ENCODE data around the gene DCDC2B. TPM values are rescaled to one million over a fixed set of nuclear protein-coding genes. Genes with fewer than 3 reads are reported as not detected.
"Not testable (repeated sequence)": the region's sequence is repeated elsewhere in the genome, so short reads cannot be mapped to it uniquely, and the experiment has no call there.

The DCDC2B gene
- total RNA-seq (not detected), polyA plus RNA-seq (ENCODE audit: insufficient read depth in 1 of 8, insufficient read length in 8 of 8, low replicate concordance in 1 of 8) (1 to 10 TPM in 1 of 8 donors, under 1 TPM in 7; 0.15 to 1.1 (median 0.34) TPM)
- long read RNA-seq, donor 1: 0 reads
- long read RNA-seq, donor 2: 0 reads
- long read RNA-seq, donor 3: 0 reads
- long read RNA-seq, donor 4: 0 reads
- long read RNA-seq, donor 5, partial matches to known transcripts: 0 of 6 reads
- long read RNA-seq, donor 5, other reads (novel, unspliced or antisense): 6 of 6 reads
- long read RNA-seq, donor 6: 0 reads
- long read RNA-seq, donor 7: 0 reads
- long read RNA-seq, donor 8: 0 reads
- long read RNA-seq, donor 9: 0 reads
- long read RNA-seq, donor 10: 0 reads
- long read RNA-seq, donor 11: 0 reads

GRCh38 chr1:32208891-32209328, at the start of gene DCDC2B:
Gene DCDC2B, plus strand, starts transcription at chr1:32209089. Its CDS starts 5 bp downstream, at chr1:32209094.
- WGBS (ENCODE audit: insufficient coverage): 85% methylated on average over 4 of the region's 5 CpGs
- peak; percentile 78 for DNase-seq
- Histone ChIP-seq H3K27ac (ENCODE audit: low read length) (peak within 1 kb of the TSS; percentile 62), H3K27me3 (ENCODE audit: control insufficient read depth, insufficient read depth, low read length) (no peaks in the 10 kb centered on the region), H3K4me1 (ENCODE audit: control insufficient read depth, insufficient read depth, low read length) (peaks cover 31% of the 10 kb centered on the region), H3K9me3 (replicated peaks; ENCODE audit: control insufficient read depth, low read depth, low read length) (no peaks in the 10 kb centered on the region), H3K4me3 (ENCODE audit: low read length) (no peak within 1 kb of the TSS), H3K36me3 (ENCODE audit: control insufficient read depth, insufficient read depth, low read length) (peaks cover 26% of the 10 kb centered on the region)

- no CpG with 5 or more reads among the region's 3 CpGs for WGBS (ENCODE audit: insufficient coverage)
- H3K27me3 ChIP-seq (ENCODE audit: control insufficient read depth, insufficient read depth, low read length): no peaks in the 10 kb centered on the region
- H3K4me3 ChIP-seq (ENCODE audit: low read length): no peak overlapping the region
- H3K4me1 ChIP-seq (ENCODE audit: control insufficient read depth, insufficient read depth, low read length): peaks cover 2% of the 10 kb centered on the region
- H3K27ac ChIP-seq (ENCODE audit: low read length): no peak overlapping the region
- no peaks in the 10 kb centered on the region for H3K9me3 ChIP-seq (replicated peaks; ENCODE audit: control insufficient read depth, low read depth, low read length)
- DNase-seq: no peak
- peaks cover 68% of the 10 kb centered on the region for H3K36me3 ChIP-seq (ENCODE audit: control insufficient read depth, insufficient read depth, low read length)
Measured at GRCh38 chr1:32159189-32159588, 49.7 kb upstream of the DCDC2B start.

DNA sequence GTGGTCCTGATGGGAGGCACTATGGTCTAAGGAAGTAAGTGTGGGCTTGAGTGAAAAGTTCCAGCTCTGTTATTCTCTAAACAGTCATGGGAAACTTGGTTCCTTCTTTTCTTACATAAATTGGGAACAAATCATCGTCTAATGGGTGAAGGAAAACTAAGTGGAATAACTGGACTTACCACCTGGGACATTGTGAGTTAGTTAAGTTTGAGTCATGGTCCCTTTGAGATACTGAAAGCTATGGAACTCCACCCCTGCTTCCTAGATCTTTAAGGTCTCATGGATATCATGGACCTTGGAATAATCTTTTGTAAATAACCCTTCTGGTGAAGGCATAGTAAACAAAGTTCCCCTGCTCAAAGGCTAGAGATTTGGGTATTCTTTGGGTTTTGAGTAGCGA, 45.5 kb upstream of the DCDC2B start:
- Histone ChIP-seq H3K4me3 (ENCODE audit: low read length) (no peak overlapping the region), H3K27me3 (ENCODE audit: control insufficient read depth, insufficient read depth, low read length) (no peaks in the 10 kb centered on the region), H3K27ac (ENCODE audit: low read length) (no peak overlapping the region), H3K9me3 (replicated peaks; ENCODE audit: control insufficient read depth, low read depth, low read length) (no peaks in the 10 kb centered on the region), H3K4me1 (ENCODE audit: control insufficient read depth, insufficient read depth, low read length) (peaks cover 4% of the 10 kb centered on the region), H3K36me3 (ENCODE audit: control insufficient read depth, insufficient read depth, low read length) (peaks cover 76% of the 10 kb centered on the region)
- WGBS (ENCODE audit: insufficient coverage): no CpG with 5 or more reads among the region's 2 CpGs
- no peak for DNase-seq

DNA sequence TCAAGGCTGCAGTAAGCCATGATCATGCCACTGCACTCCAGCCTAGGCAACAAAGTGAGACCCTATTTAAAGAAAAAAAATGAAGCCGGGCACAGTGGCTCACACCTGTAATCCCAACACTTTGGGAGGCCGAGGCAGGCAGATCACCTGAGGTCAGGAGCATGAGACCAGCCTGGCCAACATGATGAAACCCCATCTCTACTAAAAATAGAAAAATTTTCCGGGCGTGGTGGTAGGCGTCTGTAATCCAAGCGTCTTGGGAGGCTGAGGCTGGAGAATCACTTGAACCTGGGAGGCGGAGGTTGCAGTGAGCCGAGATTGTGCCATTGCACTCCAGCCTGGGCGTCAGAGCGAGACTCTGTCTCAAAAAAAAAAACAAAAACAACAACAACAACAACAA, 43.3 kb upstream of the DCDC2B start:
- H3K4me3 ChIP-seq (ENCODE audit: low read length); H3K27ac ChIP-seq (ENCODE audit: low read length); H3K27me3 ChIP-seq (ENCODE audit: control insufficient read depth, insufficient read depth, low read length); H3K9me3 ChIP-seq (replicated peaks; ENCODE audit: control insufficient read depth, low read depth, low read length); DNase-seq; H3K4me1 ChIP-seq (ENCODE audit: control insufficient read depth, insufficient read depth, low read length): not testable (repeated sequence)
- H3K36me3 ChIP-seq (ENCODE audit: control insufficient read depth, insufficient read depth, low read length): peaks cover 72% of the 10 kb centered on the region
- WGBS (ENCODE audit: insufficient coverage): 89% methylated on average over 3 of the region's 10 CpGs

- H3K4me1 ChIP-seq (ENCODE audit: control insufficient read depth, insufficient read depth, low read length): no peaks in the 10 kb centered on the region
- no CpG with 5 or more reads among the region's 4 CpGs for WGBS (ENCODE audit: insufficient coverage)
- peaks cover 77% of the 10 kb centered on the region for H3K36me3 ChIP-seq (ENCODE audit: control insufficient read depth, insufficient read depth, low read length)
Measured at GRCh38 chr1:32170991-32171390, 37.9 kb upstream of the DCDC2B start.

GRCh38 chr1:32172621-32173245, 36.2 kb upstream of the DCDC2B start:
- Histone ChIP-seq H3K27ac (ENCODE audit: low read length) (no peak overlapping the region), H3K4me1 (ENCODE audit: control insufficient read depth, insufficient read depth, low read length) (no peaks in the 10 kb centered on the region), H3K9me3 (replicated peaks; ENCODE audit: control insufficient read depth, low read depth, low read length) (no peaks in the 10 kb centered on the region), H3K27me3 (ENCODE audit: control insufficient read depth, insufficient read depth, low read length) (no peaks in the 10 kb centered on the region), H3K4me3 (ENCODE audit: low read length) (no peak overlapping the region), H3K36me3 (ENCODE audit: control insufficient read depth, insufficient read depth, low read length) (peaks cover 63% of the 10 kb centered on the region)
- 80% methylated on average over 1 of the region's 1 CpG for WGBS (ENCODE audit: insufficient coverage)
- DNase-seq: no peak

More at GRCh38 chr1:32170991-32171390, 37.9 kb upstream of the DCDC2B start:
- Histone ChIP-seq H3K27me3 (ENCODE audit: control insufficient read depth, insufficient read depth, low read length) (no peaks in the 10 kb centered on the region), H3K9me3 (replicated peaks; ENCODE audit: control insufficient read depth, low read depth, low read length) (no peaks in the 10 kb centered on the region), H3K4me3 (ENCODE audit: low read length) (no peak overlapping the region), H3K27ac (ENCODE audit: low read length) (no peak overlapping the region)
- DNase-seq: no peak

DNA sequence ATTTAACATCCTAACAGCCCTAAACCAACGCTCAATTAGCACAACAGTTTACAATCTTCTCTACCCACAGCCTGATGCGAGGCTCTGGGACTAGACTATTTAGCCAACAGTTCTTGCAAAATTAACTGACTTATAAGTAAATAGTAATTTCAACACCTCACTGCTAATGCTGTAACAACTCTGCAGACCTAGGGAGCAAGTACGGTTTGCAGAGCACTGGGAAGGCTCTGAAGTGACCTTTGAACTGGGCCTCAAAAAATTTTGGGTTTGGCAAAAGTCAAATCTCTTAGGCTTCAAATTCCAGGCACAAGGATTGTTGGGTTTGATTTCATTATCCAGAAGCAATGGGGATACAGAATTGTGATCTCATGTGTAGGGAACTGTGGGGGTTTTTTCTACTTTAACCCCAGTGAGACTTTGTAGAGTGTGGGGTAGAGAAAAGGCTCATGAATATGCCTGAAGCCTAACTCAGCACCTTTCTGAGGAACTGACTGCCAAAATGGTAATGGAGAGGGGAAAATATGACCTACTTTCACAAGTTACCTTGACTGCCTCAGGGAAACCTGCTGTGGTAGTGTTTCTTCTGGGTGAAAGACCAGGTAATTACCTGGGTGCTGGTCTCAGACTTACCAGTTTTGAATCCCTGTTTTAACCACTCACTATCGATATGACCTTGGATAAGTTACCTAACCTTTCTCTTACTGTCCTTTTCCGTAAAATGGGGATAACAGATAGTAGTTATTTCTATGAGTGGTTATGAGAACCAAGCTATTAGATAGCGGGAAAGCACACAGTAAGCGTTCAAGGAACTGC, 30.3 kb upstream of the DCDC2B start:
- H3K9me3 ChIP-seq (replicated peaks; ENCODE audit: control insufficient read depth, low read depth, low read length): no peaks in the 10 kb centered on the region
- peaks cover 31% of the 10 kb centered on the region for H3K36me3 ChIP-seq (ENCODE audit: control insufficient read depth, insufficient read depth, low read length)
- WGBS (ENCODE audit: insufficient coverage): 67% methylated on average over 3 of the region's 7 CpGs
- DNase-seq: no peak
- peaks cover 27% of the 10 kb centered on the region for H3K4me1 ChIP-seq (ENCODE audit: control insufficient read depth, insufficient read depth, low read length)
- H3K4me3 ChIP-seq (ENCODE audit: low read length): no peak overlapping the region
- H3K27ac ChIP-seq (ENCODE audit: low read length): peak overlapping the region; percentile 98
- H3K27me3 ChIP-seq (ENCODE audit: control insufficient read depth, insufficient read depth, low read length): no peaks in the 10 kb centered on the region

DNA sequence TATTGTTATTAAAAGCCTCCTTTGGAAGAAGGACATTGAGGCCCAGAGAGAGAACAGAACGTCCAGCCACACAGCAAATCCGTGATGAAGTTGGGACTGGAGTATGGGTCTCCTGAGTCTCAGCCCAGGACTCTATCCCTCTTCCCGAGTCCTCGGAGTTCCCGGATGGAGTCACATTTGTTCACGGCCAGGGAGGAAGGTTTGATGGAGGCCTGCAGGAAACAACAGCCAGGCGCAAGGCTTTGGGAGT, 29.8 kb upstream of the DCDC2B start:
- H3K36me3 ChIP-seq (ENCODE audit: control insufficient read depth, insufficient read depth, low read length): peaks cover 30% of the 10 kb centered on the region
- H3K9me3 ChIP-seq (replicated peaks; ENCODE audit: control insufficient read depth, low read depth, low read length): no peaks in the 10 kb centered on the region
- peak overlapping the region; percentile 94 for H3K4me3 ChIP-seq (ENCODE audit: low read length)
- peaks cover 27% of the 10 kb centered on the region for H3K4me1 ChIP-seq (ENCODE audit: control insufficient read depth, insufficient read depth, low read length)
- H3K27me3 ChIP-seq (ENCODE audit: control insufficient read depth, insufficient read depth, low read length): no peaks in the 10 kb centered on the region
- 13% methylated on average over 1 of the region's 7 CpGs for WGBS (ENCODE audit: insufficient coverage)
- DNase-seq: no peak
- H3K27ac ChIP-seq (ENCODE audit: low read length): peak overlapping the region; percentile 98

- peaks cover 27% of the 10 kb centered on the region for H3K4me1 ChIP-seq (ENCODE audit: control insufficient read depth, insufficient read depth, low read length)
- H3K27ac ChIP-seq (ENCODE audit: low read length): peak within 1 kb of the TSS; percentile 98
- H3K4me3 ChIP-seq (ENCODE audit: low read length): peak within 1 kb of the TSS; percentile 94
- under 1% methylated on average over 79 of the region's 79 CpGs for WGBS (ENCODE audit: insufficient coverage)
- no peaks in the 10 kb centered on the region for H3K9me3 ChIP-seq (replicated peaks; ENCODE audit: control insufficient read depth, low read depth, low read length)
- peak; percentile 98 for DNase-seq
- no peaks in the 10 kb centered on the region for H3K27me3 ChIP-seq (ENCODE audit: control insufficient read depth, insufficient read depth, low read length)
- peaks cover 35% of the 10 kb centered on the region for H3K36me3 ChIP-seq (ENCODE audit: control insufficient read depth, insufficient read depth, low read length)
Measured at GRCh38 chr1:32179443-32180185, 29.3 kb upstream of the DCDC2B start, which contains the start of gene TXLNA. Gene TXLNA, plus strand, starts transcription at chr1:32179675. Its CDS starts 671 bp downstream, at chr1:32180346.
